GM21717 (cell line): ENCODE results near the gene CHID1.

Experiments used
- ATAC-seq: cut with Tn5 transposase; IDR thresholded peaks from one replicate; pipeline ENCODE4 v1.9.1; 2021; ENCODE audit warnings: mild to moderate bottlenecking, moderate library complexity; ENCODE audit not compliant: unreplicated experiment

Gene CHID1

GRCh38 chr11:865462-866430, 44.9 kb downstream of the CHID1 start:
- no peak for ATAC-seq

DNA sequence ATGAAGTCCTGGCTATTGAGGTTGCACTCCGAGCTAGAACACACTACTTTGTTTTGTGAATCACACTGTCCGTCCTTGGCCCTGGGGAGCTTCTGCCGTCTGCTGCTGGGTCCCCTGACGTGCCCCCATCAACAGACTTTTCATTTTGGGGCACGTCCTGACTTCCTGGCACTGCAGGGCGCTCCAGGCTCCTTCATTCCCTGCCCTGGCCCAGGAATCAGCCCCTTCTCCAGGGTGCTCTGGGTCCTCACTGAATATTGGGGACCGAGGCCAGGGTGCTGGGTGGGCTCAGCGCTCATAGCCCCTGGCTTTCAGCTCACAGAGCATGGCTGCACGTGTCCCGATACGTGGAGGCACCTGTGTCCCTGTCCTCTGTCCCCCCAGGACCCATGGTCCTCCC, 45.7 kb downstream of the CHID1 start:
- ATAC-seq, result no peak

DNA sequence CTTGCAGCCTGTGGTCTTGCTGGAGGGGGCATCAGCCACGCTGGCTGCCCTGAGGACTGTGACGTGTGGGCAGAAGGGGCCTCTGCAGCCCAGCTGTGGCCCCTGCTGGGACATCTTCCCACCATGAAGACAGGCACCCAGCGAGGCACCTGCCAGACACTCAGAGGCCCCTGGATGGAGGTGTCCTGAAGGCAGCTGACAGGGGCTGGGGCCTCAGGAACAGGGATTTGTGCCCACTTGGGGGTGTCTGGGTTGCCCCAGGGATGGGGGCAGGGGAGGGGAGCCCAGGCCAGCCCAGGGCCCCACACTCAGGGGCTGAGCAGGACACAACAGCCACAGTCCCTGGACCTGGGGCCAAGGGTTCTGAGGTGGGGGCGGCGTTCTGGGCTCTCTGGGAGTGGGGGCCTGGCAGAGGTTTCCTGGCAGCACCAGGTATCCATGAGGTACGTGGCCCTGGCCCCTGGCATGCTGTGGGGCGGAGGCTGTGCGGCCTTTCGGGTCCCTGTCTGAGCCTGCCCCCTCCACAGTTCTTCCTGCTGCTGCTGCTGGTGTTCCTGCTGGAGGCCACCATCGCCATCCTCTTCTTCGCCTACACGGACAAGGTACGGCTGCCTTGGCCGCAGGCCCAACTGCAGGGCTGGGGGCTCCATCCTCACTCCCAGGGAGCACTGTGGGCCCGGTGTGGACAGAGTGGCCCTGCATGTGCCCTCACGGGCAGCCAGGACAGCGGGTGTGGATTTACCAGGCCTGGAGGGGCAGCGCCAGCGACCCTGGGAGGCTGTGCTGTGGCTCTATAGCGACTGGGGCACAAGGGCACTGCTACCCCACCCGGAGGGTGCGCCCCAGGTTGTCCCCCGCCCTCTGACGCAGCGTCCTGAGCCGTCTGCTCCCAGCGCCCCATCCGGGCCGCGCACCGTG, 46.4 kb downstream of the CHID1 start:
- no peak for ATAC-seq

DNA sequence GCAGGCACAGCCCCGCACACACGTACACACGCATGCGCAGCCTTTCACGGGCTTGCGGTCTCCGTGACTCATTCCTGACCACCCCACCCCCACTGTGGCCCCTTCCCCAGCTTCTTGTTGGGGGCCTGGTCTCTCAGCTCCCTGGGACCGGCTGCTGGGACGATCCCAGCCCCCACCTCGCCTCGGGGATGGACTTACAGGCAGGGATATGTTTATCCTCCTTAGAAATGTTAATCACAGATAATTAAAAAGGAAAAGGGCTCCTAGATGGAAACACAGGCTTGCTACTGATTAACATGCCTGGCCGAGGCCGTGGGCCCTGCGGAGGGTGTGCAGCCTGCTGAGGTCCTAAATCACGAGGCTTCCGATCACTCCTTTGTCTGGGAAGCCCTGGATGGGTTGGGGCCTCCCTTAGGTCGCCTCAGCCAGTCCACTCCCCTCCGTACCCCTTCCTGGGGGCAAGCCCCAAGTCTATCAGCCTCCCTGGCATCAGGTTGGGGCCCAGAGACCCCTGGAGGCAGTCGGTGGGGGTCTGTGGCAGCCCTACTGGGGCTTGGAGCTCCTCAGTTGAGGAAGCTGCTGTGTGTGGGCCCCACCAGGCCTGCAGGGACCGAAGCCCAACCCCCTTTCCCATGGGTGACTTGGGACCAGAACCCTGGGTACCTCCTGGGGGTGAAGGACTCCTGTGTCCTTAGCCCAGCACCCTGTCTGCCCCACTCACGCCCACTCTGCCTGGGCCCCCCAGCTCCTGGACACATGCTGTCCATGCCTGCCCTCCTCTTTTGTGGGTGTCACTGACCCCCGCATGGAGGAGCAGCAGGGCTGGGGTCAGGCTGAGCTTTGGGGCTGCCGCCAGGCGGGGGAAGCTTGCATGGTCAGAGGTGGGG, 47.3 kb downstream of the CHID1 start:
- ATAC-seq, result no peak

DNA sequence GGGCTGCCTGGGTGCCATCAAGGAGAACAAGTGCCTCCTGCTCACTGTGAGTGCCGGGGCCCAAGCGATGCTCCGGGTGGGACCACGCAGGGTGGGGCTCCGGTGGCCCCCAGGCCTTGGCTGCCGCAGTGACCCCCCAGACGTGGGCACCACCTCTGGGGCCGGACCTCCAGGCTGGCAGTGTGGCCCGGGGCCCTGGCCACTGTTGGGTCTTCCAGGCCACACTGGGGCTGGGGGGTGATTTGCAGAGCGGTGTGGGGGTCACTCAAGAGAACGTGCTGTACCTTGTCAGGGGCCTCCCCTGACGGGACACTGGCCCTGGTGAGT, 48.0 kb downstream of the CHID1 start:
- no peak for ATAC-seq

- no peak for ATAC-seq
These were observed 48.4 kb downstream of the CHID1 start for GRCh38 chr11:862081-862661.

DNA sequence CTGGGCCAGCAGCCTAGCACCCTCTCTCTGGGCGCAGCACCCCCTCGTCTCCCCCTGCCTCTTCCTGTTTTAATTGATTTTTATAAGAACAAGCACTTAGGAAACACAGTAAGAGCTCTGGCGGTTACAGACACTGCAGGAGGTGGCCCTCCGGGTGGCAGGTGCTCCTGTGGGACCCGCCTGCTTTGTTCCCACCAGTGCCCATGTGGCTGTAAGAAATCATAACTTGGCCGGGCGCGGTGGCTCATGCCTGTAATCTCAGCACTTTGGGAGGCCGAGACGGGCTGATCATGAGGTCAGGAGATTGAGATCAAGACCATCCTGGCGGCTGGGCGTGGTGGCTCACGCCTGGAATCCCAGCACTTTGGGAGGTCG, 49.5 kb downstream of the CHID1 start:
- no peak for ATAC-seq

GRCh38 chr11:860234-861104, 50.1 kb downstream of the CHID1 start:
- ATAC-seq, result no peak

DNA sequence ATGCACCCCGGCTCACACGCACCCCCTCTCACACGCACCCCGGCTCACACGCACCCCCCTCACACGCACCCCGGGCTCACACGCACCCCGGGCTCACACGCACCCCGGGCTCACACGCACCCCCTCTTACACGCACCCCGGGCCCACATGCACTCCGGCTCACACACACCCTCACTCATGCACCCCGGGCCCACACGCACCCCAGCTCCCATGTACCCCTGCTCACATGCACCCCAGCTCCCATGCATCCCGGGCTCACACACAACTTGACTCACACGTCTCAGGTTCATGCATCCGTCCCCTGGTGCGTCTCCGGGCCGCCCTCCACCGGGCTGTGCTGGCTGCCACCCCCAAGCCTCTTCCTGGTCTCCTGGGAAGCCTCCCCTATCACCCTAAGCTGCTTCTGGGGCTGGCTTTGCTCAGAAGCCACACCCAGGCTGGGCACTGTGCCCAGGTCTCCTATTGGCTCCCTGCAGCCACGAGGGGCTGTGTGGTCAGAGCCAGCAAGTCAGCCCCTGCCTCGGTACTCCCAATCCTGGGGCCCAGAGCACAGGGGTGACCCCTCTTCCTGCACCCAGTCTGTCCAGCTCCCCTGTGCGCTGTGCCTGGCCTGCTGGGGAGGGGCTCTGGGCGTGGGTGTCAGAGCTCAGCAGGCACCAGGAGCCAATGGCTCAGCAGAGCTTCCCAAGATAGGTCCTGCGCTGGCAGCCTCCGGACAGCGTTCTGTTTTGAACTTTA, 51.0 kb downstream of the CHID1 start:
- ATAC-seq, result no peak

DNA sequence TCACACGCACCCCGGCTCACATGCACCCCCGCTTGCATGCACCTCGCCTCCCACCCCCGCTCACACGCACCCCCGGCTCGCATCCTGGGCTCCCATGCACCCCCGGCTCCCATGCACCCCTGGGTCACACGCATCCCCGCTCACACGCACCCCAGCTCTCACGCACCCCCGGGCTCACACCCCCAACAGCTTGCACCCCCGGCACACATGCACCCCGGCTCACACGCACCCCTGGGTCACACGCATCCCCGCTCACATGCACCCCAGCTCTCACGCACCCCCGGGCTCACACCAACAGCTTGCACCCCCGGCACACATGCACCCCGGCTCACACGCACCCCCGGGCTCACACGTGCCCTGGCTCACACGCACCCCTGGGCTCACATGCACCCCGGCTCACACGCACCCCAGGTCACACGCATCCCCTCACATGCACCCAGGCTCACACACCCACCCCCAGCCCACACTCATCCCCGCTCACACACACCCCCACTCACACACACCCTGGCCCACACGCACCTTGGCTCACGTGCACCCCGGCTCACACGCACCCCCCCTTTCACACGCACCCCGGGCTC, 51.8 kb downstream of the CHID1 start:
- ATAC-seq, result no peak

- no peak for ATAC-seq
These were observed 52.4 kb downstream of the CHID1 start for GRCh38 chr11:858053-858761.

DNA sequence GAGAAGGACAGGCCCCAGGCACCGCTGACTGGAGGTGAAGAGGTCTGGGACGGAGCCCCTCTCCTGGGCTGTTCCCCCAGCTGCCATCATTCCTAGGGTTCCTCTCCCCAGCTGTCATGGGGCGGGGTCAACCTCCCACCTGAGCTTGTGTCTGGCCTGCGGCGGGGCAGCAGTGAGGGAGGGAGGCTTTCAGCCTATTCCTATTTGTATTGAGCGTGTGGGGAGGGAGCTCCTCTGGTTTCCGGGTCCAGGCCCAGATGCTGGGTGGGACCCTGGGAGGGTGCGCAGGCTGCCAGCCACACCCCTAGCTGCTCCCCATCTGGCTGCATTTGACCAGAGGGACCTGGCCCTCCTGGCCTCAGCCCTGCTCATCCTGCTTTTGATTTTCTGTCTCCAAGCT, 54.2 kb downstream of the CHID1 start:
- ATAC-seq, result no peak

- no peak for ATAC-seq
These were observed 54.8 kb downstream of the CHID1 start for GRCh38 chr11:855796-856195.

- ATAC-seq, result no peak
These were observed 55.3 kb downstream of the CHID1 start for GRCh38 chr11:855330-855674.

DNA sequence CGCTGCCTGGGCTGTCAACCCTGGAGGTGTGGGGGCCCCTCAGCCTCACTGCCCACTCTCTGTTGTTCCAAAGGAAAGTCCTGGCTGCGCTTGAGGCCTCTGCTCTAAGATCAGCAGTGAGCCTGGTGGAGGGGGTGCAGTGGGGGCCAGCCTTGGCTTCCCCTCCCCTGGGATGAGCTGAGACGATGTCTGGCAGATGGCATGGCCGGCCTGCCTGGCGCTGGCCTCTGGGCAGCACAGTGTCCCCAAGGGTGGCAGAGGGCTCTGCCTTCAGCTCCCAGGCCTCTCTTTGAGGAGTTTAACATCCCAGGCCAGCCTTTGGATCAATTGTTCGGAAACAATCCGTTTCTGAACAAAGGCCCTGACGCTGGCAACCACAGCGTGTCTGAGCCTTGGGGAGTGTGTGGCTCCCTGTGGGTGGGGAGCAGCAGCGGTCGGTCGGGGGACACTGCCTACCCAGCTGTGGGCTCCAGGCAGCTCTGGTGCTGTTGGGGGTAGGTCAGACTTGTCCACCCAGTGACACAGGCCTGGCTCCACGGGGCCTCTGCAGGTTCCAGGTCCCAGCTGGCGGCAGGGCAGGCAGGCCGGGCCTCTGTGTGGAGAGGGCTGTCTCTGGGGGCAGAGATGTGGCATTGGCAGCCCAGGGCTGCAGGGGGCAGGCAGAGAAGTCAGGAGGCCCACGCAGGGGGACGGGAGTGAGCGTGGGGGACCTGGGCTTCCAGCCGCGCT, 55.8 kb downstream of the CHID1 start:
- ATAC-seq, result no peak

GRCh38 chr11:853682-854448, 56.7 kb downstream of the CHID1 start:
- no peak for ATAC-seq

GRCh38 chr11:852762-853161, 57.8 kb downstream of the CHID1 start:
- ATAC-seq, result no peak
